CD4-positive, alpha-beta T cell treated with Interleukin-6 for 4 hours (primary cell): ENCODE results near the gene DDAH1.
"Not testable (repeated sequence)": the region's sequence is repeated elsewhere in the genome, so short reads cannot be mapped to it uniquely, and the experiment has no call there.

Experiments used
- DNase-seq: peaks from one replicate; pipeline ENCODE4 v3.0.0-alpha.2; 2020; ENCODE audit warnings: mixed read lengths

The DDAH1 gene

GRCh38 chr1:85465099-85465785 is at the start of gene DDAH1:
TSS of gene DDAH1 (minus strand) at chr1:85465159. CDS start at chr1:85465045, 114 bp downstream.
- DNase-seq: no peak

DNA sequence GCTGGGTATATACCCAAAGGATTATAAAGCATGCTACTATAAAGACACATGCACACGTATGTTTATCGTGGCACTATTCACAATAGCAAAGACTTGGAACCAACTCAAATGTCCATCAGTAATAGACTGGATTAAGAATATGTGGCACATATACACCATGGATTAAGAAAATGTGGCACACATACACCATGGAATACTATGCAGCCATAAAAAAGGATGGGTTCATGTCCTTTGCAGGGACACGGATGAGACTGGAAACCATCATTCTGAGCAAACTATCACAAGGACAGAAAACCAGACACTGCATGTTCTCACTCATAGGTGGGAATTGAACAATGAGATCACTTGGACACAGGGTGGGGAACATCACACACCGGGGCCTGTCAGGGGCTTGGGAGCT is 49.0 kb upstream of the DDAH1 start:
- DNase-seq: not testable (repeated sequence)

DNA sequence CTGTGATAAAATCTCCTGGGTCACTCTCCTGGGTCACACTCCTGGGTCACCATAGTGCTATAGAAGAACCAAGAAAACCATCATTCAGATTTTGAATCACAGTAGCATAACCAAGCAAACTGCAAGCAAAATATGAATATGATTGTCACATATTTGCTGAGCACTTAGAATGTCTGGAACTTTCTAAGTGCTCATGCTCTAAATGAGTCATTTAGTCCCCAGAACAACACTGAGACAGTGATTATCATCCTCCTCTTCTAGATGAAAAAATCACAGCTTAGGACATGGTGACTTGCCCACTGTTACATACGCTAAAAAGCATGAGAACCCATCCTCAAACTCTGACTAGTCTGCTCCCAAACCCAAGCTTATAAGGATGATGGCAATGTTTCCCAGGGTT is 39.5 kb upstream of the DDAH1 start:
- no peak for DNase-seq

GRCh38 chr1:85502625-85503083 is 37.7 kb upstream of the DDAH1 start:
- DNase-seq: no peak

DNA sequence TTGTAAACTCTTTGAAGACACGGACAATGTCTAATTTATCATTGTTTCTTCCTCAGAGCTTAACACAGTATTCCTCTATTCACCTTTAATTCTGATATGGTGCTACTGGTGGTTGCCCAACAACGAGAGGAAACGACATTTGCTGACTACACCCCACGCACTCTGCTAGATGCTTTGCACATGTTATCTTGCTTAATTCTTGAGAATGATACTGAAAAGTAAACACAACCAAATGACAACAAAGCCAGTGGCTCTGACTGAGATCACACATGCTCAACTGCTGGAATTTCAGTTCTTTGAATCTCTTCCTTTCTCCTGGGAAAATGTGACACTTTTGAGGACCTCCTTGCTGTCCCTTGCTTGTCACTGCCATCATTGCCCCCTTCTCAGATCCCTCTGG is 37.2 kb upstream of the DDAH1 start:
- no peak for DNase-seq

DNA sequence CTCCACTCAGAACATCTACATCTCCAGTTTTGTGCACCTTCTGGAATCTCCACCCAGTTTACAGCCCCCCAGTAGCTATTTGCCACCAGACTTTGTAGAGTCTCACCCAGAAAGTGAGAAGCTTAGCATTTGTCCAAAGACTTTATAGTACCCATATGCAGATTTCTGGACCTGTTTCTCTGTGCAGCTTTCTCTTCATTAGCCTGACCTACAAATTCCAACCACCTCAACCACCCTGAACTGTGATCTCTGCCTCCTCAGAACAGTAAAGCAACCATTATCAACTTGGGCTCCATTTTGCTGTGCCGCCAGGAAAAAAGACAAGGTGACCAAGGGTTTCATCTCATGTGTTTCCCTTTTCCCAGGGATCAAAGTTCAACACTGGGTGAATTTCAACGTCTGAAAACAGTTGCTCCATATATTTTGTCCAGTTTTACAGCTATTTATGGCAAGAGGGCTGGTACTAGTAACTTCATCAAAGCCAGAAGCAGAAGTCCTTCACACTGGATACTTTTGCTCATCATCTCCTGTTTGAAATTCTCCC is 36.5 kb upstream of the DDAH1 start:
- no peak for DNase-seq

DNA sequence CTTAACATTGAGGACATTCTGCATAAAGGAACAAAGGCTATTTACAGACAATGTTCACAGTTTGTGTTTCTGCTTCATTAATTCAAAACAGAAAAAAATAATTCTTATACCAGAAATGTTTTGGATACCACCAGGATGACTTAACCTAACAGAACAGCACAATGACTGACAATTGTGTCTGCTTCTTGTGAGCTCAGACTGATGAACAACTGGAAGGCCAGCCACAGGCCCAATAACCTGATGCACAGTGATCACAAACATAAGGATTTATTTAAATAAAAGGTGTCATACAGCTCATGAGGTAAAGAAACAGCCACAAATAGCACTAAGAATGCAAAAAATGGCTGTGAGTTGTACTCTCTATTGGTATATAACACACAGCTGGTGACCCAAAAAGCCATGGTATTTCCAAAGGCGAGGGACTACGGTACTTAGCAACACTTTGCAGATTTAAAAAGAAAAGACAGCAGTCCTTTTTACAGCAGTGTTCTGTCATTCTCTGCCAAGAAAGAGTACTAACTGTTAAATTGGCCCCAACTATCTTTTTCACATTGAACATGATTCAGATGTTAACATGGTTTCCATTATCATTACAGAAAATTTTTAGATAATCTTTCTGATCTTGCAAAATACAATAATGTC is 32.1 kb upstream of the DDAH1 start:
- DNase-seq: no peak

DNA sequence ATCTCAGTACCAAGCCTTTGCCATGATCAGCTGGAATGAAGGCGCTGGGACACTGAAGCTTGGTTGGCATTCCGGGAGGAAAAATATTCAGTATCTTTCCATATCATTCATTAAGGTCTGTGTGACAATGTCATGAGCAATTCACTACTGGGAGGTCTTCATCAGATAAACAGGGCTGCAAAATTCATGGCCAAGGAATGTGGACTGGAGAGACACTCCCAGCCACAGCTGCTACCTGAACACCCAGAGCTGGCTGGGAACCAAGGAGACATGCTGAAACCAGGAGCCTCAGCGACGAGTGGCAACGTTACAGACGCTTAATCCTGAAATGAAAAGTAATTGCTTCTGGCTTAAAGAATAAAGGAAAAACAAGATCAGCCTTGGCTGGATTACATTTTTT is 30.6 kb upstream of the DDAH1 start:
- DNase-seq: no peak

DNA sequence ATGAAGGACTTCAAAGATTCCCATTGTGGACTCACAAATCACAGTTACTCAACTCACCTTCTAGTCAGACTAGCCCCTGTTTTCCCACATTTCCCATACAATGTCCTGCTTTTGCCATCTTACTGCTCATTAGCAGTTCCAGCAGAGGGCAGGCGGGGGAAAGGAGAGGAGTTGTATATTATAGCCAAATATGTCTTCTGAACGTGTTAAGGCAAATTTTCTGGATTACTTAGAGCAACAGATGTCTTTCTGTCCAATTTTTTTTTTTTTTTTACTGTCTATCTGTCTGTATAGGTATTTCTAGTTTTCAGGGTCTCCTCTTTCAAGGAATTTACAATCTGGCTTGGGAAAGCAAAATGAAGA is 29.9 kb upstream of the DDAH1 start:
- DNase-seq: no peak

- no peak for DNase-seq
Measured at GRCh38 chr1:85494074-85494903, 29.3 kb upstream of the DDAH1 start.

DNA sequence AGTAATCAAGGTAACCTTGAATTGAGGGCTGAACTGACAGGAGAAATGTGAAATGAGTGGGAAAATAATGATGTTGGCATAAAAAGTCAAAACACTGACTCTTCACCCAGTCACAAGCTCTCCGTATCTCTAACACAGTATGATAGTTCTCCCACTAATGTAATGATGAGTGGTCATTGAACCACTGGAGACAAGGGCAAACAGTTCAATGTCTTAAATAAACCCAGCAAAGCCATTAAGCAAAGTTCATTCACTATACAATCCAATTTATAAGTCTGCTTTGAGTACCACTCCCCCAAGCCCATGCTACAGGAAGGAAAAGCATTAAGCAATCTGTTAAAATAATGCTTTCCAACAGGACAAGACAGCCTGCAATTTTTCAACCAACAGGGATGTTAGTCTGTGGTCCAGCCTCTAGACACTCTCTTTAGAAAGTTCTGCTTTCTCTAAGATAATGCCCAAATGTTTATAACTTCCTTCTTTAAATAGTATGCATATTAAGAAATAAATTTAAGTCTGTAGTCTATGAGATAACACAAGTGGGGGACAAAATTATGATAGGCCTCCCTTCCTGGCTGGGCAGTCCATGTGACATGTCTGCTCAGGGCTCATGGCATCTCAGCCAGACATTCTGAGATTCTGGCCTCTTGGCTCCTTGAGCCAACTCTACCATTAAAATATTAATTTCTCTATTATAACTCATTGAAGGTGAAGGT is 25.5 kb upstream of the DDAH1 start:
- no peak for DNase-seq

DNA sequence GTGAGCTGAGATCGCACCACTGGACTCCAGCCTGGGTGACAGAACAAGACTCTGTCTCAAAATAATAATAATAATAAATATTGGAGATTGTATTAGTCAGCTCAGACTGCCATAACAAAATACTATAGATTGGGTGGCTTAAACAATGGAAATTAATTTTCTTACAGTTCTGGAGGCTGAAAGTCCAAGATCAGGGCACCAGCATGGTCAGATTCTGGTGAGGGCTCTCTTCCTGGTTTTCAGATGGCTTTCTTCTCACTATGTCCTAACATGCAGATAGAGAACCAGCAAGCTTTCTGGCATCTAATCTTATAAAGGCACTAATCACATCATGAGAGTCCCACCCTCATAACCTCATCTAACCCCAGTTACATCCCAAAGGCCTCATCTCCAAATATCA is 23.2 kb upstream of the DDAH1 start:
- DNase-seq: no peak

- no peak for DNase-seq
Measured at GRCh38 chr1:85485516-85485915, 20.6 kb upstream of the DDAH1 start.

GRCh38 chr1:85484716-85485115 is 19.8 kb upstream of the DDAH1 start:
- no peak for DNase-seq

DNA sequence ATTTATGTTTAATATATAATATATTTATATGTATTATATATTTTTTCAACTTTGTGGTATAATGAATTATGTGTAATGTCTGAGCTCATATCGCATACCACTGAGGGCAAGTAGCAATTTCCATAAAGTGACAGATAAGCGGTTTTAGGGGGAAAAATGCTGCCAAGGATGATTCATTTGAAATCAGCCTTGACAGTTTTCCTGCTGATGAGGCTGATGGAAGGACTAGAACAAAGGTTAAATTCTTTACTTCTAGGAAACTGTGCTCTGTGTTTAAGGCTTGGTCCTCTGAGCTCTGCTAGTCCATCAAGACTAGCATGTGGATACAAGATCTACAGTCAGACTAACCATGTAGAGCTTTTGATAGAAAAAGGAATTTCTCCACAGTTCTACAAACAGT is 19.3 kb upstream of the DDAH1 start:
- DNase-seq: no peak

DNA sequence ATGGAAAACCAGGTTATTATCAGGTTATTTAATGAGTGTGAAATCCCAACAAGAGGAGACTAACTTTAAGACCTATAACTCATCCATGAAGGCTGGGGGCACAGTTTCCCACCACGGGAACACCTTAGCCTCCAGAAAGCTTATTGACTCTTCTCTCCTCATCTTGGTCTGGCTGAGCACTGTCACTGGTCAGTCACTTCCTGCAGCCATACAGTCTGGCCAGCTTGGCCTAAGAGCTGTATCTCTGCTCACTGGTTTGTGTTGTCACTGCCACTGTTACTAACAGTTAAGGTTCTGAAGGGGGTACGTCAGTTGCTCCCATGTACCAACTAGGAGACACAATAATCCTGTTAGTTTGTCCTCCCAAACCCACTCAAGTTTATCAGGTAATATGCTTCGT is 16.7 kb upstream of the DDAH1 start:
- DNase-seq: no peak

- no peak for DNase-seq
Measured at GRCh38 chr1:85480566-85480965, 15.6 kb upstream of the DDAH1 start.

DNA sequence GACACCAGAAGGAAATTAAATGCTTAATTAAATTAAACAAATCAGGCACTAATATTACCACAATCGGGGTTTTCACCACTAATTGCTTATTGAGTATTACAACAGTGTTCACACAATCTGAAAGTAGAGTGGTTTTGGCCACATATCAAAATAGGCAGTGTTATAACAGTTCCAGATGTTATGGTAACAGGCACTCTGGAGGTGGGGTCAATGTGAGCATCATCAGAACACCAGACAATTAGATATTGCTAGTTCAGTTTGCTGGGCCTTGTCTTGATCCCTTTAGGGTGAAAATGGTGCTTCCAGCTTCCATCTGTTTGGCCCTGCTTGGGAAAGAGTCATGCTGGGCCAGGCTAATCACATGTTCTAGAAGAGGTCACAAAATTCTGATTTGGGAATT is 14.5 kb upstream of the DDAH1 start:
- DNase-seq: no peak

- DNase-seq: no peak
Measured at GRCh38 chr1:85478366-85478765, 13.4 kb upstream of the DDAH1 start.

GRCh38 chr1:85475055-85475454 is 10.1 kb upstream of the DDAH1 start:
- no peak for DNase-seq

GRCh38 chr1:85473390-85473789 is 8.4 kb upstream of the DDAH1 start:
- no peak for DNase-seq

DNA sequence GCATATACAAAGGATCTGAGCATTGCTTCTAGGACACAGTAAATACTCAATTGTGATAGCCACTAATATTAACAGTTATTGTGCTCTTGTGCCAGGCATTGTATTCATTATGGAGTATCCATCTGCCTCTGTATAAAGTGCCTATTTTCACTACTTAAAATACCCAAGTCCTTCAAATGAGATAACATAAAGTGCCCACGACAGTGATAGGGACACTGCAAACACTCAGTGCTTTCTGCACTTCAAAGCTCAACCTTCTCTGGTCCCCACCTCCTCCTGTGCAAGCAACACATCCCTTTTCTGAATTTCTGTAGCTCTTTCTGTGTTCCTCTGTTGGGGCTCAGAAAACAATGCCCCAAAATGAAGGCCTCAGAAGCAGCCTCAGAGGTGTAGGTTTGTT is 6.6 kb upstream of the DDAH1 start:
- no peak for DNase-seq

DNA sequence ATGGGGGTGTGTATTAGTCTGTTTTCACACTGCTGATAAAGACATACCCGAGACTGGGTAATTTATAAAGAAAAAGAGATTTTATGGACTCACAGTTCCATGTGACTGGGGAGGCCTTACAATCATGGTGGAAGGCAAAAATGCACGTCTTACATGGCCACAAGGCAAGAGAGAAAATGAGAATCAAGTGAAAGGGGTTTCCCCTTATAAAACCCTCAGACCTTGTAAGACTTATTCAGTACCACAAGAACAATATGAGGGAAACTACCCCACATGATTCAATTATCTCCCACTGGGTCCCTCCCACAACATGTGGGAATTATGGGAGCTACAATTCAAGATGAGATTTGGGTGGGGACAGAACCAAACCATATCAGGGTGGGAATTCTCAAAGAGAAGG is 5.2 kb upstream of the DDAH1 start:
- DNase-seq: not testable (repeated sequence)
